ENCODE measurements around the gene USP10.

- TF ChIP-seq CTCF (IDR thresholded peaks at IDR 0.05) = no peak
- TF ChIP-seq POLR2A (IDR thresholded peaks at IDR 0.05) = no peak
Measured at GRCh38 chr16:84725481-84726078, 25.8 kb downstream of the USP10 start.
